Hepatocyte (in vitro differentiated cells): Measurements from ENCODE around the gene SND1.

Experiments used
- CTCF ChIP-seq: fragments of 200-600 bp; sonication (generic); IDR thresholded peaks from 2 replicates; pipeline ENCODE4 v1.5.1; 2016; ENCODE audit warnings: antibody characterized with exemption, mild to moderate bottlenecking; ENCODE audit not compliant: poor library complexity
- EZH2 ChIP-seq: fragments of 200-600 bp; sonication (generic); IDR thresholded peaks from 2 replicates; pipeline ENCODE4 v1.6.1; 2016; ENCODE audit warnings: antibody characterized with exemption, mild to moderate bottlenecking, borderline replicate concordance
- EZH2phosphoT487 ChIP-seq: fragments of 200-600 bp; sonication (generic); IDR thresholded peaks from one replicate; pipeline ENCODE4 v1.6.1; 2018; ENCODE audit warnings: antibody characterized with exemption, mild to moderate bottlenecking, low read depth, moderate library complexity; ENCODE audit not compliant: unreplicated experiment, severe bottlenecking

DNA sequence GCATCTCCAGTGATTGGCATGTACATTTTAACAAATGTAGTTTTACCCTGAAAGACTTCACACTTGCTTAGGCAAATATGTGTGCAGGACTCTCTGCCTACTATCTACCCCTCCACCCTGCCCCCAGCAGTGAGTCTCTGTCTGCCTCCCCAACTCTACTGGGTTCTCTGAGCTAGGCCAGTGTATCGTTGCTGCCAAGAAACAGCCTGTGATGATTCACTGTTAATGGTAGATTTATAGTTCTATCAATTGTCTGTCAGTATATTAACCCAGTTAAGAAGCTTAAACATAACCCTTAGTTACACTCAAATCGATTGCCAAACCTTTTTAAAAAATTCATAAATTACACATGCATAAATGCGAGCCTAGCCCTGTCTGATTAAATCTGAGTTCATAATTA is 137.0 kb downstream of the SND1 start:
- TF ChIP-seq CTCF (no peak), EZH2 (no peak), EZH2phosphoT487 (no peak)
